ENCODE data around the gene LRTM2.

LRTM2 gene

DNA sequence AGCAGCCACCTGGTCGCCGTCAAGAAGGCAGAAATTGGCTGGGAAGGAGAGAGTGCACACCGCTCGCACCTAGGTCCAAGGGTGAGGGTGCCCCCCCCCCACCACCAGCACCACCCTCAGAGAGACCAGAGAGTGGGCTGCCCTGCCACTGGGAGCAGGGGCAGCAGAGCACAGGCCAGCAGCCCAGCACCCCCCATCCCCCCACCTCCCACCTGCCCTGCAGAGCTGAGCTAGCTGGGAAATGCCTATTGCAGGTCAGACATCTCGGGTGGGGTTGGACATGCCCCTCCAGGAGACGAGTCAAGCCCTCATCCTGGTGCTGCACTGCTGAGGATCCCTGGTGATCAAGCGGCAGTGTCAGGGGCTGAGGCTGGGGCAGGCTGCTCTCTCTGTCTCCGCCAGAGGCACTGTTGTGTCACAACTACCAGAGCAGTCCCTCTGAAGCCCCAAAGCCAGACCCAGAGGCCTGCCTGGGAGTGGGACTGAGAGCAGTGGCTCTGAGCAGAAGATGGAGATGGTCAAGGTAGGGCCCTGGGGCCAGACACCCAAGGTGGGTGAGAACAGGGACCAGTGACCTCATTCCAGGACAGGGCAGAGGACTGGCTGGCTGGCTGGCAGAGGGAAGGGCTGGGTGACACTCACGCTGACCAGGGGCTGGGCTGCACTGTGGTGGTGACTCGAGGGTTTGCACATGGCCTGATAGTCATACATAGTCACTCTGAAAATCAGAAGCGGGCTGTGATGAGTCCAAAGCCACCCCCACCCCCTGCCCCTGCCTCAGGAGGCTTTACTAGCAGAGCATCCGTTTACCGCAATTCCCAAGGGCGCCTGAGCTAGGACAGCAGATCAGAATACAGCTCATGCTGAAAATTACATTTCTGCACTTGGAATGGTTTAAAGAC is 19.7 kb upstream of the LRTM2 start:
- peak; percentile 74 for DNase-seq (ENCODE audit: low spot score)
- TF ChIP-seq, protein P1, sequence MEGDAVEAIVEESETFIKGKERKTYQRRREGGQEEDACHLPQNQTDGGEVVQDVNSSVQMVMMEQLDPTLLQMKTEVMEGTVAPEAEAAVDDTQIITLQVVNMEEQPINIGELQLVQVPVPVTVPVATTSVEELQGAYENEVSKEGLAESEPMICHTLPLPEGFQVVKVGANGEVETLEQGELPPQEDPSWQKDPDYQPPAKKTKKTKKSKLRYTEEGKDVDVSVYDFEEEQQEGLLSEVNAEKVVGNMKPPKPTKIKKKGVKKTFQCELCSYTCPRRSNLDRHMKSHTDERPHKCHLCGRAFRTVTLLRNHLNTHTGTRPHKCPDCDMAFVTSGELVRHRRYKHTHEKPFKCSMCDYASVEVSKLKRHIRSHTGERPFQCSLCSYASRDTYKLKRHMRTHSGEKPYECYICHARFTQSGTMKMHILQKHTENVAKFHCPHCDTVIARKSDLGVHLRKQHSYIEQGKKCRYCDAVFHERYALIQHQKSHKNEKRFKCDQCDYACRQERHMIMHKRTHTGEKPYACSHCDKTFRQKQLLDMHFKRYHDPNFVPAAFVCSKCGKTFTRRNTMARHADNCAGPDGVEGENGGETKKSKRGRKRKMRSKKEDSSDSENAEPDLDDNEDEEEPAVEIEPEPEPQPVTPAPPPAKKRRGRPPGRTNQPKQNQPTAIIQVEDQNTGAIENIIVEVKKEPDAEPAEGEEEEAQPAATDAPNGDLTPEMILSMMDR (IDR thresholded peaks at IDR 0.05; ENCODE audit: borderline replicate concordance, control extremely low read depth, extremely low read depth, insufficient read depth, missing control alignments) = peak; percentile 52
- in situ Hi-C loops (cut with MboI; ENCODE audit: low sequenced_read_pairs, unreplicated experiment) = loop anchor here (5.0 to 25.0 kb wide), 2 partner anchors 137 to 237 kb away; no protein-coding TSS in a partner anchor

DNA sequence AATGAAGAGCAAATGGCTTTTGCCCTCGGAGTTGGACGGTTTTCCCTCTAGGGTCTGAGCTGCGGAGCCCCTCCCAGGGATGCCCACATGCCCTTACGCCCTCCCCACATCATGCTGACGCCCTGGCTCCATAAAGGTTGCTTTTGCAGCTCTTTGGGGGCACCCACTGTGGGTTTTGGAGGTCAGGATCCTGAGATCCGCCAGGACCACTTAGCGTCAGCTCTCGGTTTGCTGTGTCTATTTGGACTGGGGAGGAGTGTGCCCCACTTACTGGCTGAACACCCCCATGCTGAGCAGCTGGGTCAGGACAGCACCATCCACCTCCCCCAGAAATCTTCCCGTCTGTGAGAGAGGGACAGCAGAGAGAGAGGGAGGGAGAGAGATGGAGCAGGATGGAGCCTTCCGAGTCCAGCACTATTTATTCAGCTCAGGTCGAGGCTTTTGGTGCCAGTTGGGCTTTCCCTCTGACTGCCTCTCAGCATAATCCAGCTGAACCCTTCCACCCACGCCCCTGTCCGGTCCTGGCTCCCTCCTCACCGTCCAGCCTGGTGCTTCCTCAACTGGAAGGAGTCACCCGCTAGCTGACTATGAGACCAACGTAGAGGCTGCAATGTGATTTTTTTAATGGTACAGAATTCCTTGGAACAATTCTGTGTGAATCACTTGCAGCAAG is 18.9 kb upstream of the LRTM2 start:
- in situ Hi-C loops (cut with MboI; ENCODE audit: low sequenced_read_pairs, unreplicated experiment) = loop anchor here (5.0 to 25.0 kb wide), 2 partner anchors 136 to 236 kb away; no protein-coding TSS in a partner anchor

DNA sequence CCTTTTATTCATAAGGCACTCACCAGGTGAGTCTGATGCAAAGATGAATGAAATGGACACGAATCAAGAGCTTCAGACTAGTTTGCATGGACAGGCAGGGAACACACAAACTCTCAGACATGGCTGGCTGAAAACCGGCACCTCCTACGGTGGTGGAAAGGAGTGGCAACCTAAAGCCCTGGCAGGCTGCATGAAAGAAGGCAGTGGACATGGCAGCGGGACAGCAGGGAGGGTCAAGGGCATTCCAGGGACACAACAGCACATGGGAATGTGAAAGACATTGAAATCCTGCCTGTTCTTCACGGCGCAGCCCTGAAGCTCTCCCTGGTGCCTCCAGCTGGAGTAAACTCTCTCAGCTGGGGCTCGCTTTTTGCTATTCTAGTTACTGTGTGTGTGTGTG is 16.6 kb upstream of the LRTM2 start:
- TF ChIP-seq, protein P1 (IDR thresholded peaks at IDR 0.05; ENCODE audit: borderline replicate concordance, control extremely low read depth, extremely low read depth, insufficient read depth, missing control alignments) = no peak
- peak; percentile 4 for DNase-seq (ENCODE audit: low spot score)
- in situ Hi-C loops (cut with MboI; ENCODE audit: low sequenced_read_pairs, unreplicated experiment) = loop anchor here (5.0 to 25.0 kb wide), 2 partner anchors 134 to 234 kb away; no protein-coding TSS in a partner anchor

More for the DNA sequence above, 18.9 kb upstream of the LRTM2 start:
- TF ChIP-seq, protein P1 (IDR thresholded peaks at IDR 0.05; ENCODE audit: borderline replicate concordance, control extremely low read depth, extremely low read depth, insufficient read depth, missing control alignments) = no peak
- DNase-seq (ENCODE audit: low spot score) = peak; percentile 4

DNA sequence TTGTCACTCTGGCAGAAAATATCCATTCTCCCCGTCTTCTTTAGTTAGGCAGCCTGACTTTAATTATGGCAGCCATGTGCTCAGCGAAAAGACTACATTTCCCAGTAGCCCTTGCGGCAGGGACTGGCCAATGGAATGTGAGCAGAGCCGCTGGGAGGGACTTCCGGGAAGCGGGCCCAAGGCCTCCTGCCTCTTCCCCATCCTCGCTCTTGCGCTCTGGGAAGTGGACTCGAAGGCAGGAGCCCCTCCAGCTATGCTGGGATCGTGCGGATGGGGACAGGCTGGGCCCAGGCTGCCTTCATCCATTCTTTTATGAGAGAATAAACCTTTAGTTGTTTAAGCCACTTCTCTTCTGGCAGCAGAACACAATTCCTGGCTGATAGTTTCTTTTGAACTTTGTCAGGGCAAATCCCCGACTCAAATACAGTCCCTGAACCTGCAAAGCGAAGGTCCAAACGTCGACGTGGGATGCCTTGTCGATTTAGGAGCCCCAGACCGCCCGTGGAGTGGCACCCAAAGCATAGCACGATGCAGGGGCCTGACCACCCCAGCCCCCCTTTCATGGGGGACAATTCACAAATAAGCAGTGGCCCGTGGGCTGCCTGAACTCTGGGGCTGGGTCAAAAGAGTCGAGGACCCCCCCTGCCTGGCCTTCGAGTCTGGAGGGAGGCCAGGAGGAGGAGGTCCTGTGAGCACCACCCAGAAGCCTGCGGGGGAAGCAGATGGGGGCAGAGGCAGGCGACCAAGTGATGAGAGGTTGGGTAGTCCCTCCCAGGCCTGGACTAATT is 15.6 kb upstream of the LRTM2 start:
- TF ChIP-seq, protein P1 (IDR thresholded peaks at IDR 0.05; ENCODE audit: borderline replicate concordance, control extremely low read depth, extremely low read depth, insufficient read depth, missing control alignments) = no peak
- in situ Hi-C loops (cut with MboI; ENCODE audit: low sequenced_read_pairs, unreplicated experiment) = loop anchor here (5.0 to 25.0 kb wide), 2 partner anchors 133 to 233 kb away; no protein-coding TSS in a partner anchor
- peak; percentile 94 for DNase-seq (ENCODE audit: low spot score)

DNA sequence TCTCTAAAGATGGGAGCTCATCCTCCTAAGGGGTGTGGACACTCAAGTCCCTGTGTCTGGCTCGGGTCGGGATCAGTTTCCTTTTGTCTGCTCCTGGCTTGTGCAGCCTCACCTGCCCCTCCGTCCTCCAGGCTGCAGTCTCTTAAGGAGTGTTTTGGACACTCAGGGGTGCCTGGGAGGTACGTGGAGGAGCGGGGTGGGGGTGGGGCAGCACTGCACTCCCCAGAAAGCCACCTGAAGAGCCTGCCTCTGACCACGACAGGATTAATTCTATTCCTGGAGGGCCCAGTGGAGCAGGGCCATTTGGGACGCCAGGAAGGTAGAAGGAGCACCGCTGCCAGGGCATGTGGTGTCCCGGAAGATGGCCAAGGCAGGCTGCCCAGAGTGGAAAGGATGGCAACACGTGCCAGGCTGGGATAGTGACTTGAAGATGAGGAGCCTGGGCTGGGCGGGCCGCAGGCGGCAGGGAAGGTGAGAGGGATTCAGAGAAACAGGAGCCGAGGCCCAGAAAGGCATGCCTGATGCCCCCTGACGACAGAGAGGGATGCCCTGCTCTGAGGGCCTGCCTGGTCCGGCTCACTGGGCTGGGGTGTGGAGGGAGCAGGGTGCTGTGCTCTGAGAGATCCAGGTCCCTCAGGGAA is 14.8 kb upstream of the LRTM2 start:
- in situ Hi-C loops (cut with MboI; ENCODE audit: low sequenced_read_pairs, unreplicated experiment) = loop anchor here (25.0 kb wide), 1 partner anchor 232 kb away; no protein-coding TSS in a partner anchor
- DNase-seq (ENCODE audit: low spot score) = no peak
- TF ChIP-seq, protein P1 (IDR thresholded peaks at IDR 0.05; ENCODE audit: borderline replicate concordance, control extremely low read depth, extremely low read depth, insufficient read depth, missing control alignments) = no peak
